Fibroblast of skin of right biceps (primary cell): ENCODE results near the gene PRM3.
"Not testable (repeated sequence)": the region's sequence is repeated elsewhere in the genome, so short reads cannot be mapped to it uniquely, and the experiment has no call there.

Experiments
- DNase-seq: peaks from one replicate; pipeline ENCODE4 v3.0.0-alpha.2; 2013

PRM3 gene

GRCh38 chr16:11303405-11304138 lies 30.1 kb upstream of the PRM3 start:
- no peak for DNase-seq

GRCh38 chr16:11302977-11303376 lies 29.5 kb upstream of the PRM3 start:
- no peak for DNase-seq

- peak; percentile 16 for DNase-seq
Observed at GRCh38 chr16:11301645-11302501, 28.4 kb upstream of the PRM3 start.

- DNase-seq = no peak
Observed at GRCh38 chr16:11300560-11300892, 27.1 kb upstream of the PRM3 start.

GRCh38 chr16:11299865-11300559 lies 26.6 kb upstream of the PRM3 start:
- DNase-seq = no peak

GRCh38 chr16:11298950-11299547 lies 25.6 kb upstream of the PRM3 start:
- DNase-seq = not testable (repeated sequence)

- DNase-seq = no peak
Observed at GRCh38 chr16:11298143-11298900, 24.9 kb upstream of the PRM3 start.

- DNase-seq = peak; percentile 55
Observed at GRCh38 chr16:11297492-11298142, 24.2 kb upstream of the PRM3 start.

- DNase-seq = no peak
Observed at GRCh38 chr16:11296706-11297491, 23.5 kb upstream of the PRM3 start.

GRCh38 chr16:11296351-11296705 lies 22.9 kb upstream of the PRM3 start:
- no peak for DNase-seq

- no peak for DNase-seq
Observed at GRCh38 chr16:11295672-11296071, 22.2 kb upstream of the PRM3 start.

- DNase-seq = no peak
Observed at GRCh38 chr16:11292076-11292748, 18.8 kb upstream of the PRM3 start.

GRCh38 chr16:11291091-11291703 lies 17.8 kb upstream of the PRM3 start:
- no peak for DNase-seq

- DNase-seq = no peak
Observed at GRCh38 chr16:11290102-11290893, 16.9 kb upstream of the PRM3 start.

GRCh38 chr16:11289696-11290095 lies 16.3 kb upstream of the PRM3 start:
- DNase-seq = not testable (repeated sequence)

GRCh38 chr16:11289202-11289601 lies 15.8 kb upstream of the PRM3 start:
- DNase-seq = no peak

GRCh38 chr16:11285842-11286241 lies 12.4 kb upstream of the PRM3 start:
- DNase-seq = no peak

- DNase-seq = no peak
Observed at GRCh38 chr16:11283820-11284248, 10.4 kb upstream of the PRM3 start.
